Neural cell (in vitro differentiated cells): ENCODE measurements around the gene TELO2.

Experiments
- CTCF ChIP-seq: fragments of 450-650 bp; IDR thresholded peaks from 2 replicates; pipeline ENCODE4 v1.5.1; 2014; ENCODE audit warnings: antibody characterized with exemption, mild to moderate bottlenecking, moderate library complexity; ENCODE audit not compliant: poor library complexity, severe bottlenecking
- RAD21 ChIP-seq: fragments of 450-650 bp; conservative IDR thresholded peaks from 2 replicates; pipeline ENCODE4 v1.6.1; 2014; ENCODE audit warnings: antibody characterized with exemption, mild to moderate bottlenecking, moderate library complexity

GRCh38 chr16:1492082-1492922, 858 bp upstream of the TELO2 start:
- TF ChIP-seq RAD21 (no peak), CTCF (no peak)
